ENCODE results near the gene CDC45.

DNA sequence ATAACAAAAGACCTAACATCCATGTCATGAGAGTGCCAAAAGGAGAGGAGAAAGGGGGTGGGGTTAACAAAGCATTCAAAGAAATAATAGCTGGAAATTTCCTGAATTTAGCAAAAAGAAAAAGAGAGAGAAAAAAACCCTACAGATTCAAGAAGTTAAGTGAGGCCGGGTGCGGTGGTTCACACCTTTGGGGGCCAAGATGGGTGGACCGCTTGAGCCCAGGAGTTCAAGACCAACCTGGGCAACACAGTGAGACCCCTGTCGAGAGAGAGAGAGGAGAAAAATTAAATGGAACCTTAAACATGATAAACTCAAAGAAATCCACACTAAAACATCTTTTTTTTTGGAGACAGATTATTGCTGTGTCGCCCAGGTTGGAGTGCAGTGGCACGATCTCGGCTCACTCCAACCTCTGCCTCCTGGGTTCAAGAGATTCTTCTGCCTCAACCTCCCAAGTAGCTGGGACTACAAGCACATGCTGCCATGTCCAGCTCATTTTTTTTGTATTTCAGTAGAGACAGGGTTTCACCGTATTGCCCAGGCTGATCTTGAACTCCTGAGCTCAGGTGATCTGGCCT lies 53.4 kb downstream of the CDC45 start:
- TF ChIP-seq, protein P1, sequence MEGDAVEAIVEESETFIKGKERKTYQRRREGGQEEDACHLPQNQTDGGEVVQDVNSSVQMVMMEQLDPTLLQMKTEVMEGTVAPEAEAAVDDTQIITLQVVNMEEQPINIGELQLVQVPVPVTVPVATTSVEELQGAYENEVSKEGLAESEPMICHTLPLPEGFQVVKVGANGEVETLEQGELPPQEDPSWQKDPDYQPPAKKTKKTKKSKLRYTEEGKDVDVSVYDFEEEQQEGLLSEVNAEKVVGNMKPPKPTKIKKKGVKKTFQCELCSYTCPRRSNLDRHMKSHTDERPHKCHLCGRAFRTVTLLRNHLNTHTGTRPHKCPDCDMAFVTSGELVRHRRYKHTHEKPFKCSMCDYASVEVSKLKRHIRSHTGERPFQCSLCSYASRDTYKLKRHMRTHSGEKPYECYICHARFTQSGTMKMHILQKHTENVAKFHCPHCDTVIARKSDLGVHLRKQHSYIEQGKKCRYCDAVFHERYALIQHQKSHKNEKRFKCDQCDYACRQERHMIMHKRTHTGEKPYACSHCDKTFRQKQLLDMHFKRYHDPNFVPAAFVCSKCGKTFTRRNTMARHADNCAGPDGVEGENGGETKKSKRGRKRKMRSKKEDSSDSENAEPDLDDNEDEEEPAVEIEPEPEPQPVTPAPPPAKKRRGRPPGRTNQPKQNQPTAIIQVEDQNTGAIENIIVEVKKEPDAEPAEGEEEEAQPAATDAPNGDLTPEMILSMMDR (conservative IDR thresholded peaks at IDR 0.05 in 1 of 2, IDR thresholded peaks at IDR 0.05 in 1 of 2; ENCODE audit: low read depth in 1 of 2, low read length in 2 of 2), result no peak
- TF ChIP-seq EZH2 (IDR thresholded peaks at IDR 0.05; ENCODE audit: low read length, missing control alignments), result no peak

Measured in fibroblast of lung (primary cell).